Upper lobe of left lung (tissue), 6 donors: ENCODE results near the gene SIX5. TPM values are rescaled to one million over a fixed set of nuclear protein-coding genes. Genes with fewer than 3 reads are reported as not detected.

ENCODE experiments used
- ATAC-seq, 2 donors: fragments of 200-7000 bp; cut with Tn5 transposase; one replicate each; pipeline ENCODE4 v1.9.1; 2022; ENCODE audit warnings: mild to moderate bottlenecking in 2 of 2, moderate library complexity in 2 of 2; ENCODE audit not compliant: low FRiP score in 2 of 2
- DNase-seq, 2 donors: peaks; one replicate each; pipeline ENCODE4 v3.0.0-alpha.2; 2019 to 2020
- H3K27ac ChIP-seq, 4 donors: fragments of 200-600 bp; sonication (generic); one replicate each; pipeline ENCODE4 v1.5.1; 2016 to 2019
- H3K27me3 ChIP-seq, 4 donors: fragments of 200-600 bp; sonication (generic); one replicate each; pipeline ENCODE4 v1.5.1; 2017 to 2019
- H3K36me3 ChIP-seq, 4 donors: fragments of 200-600 bp; sonication (generic); one replicate each; pipeline ENCODE4 v1.5.1; 2016 to 2019
- H3K4me1 ChIP-seq, 4 donors: fragments of 200-600 bp; sonication (generic); one replicate each; pipeline ENCODE4 v1.5.1; 2018 to 2019
- H3K4me3 ChIP-seq, 4 donors: fragments of 200-600 bp; sonication (generic); one replicate each; pipeline ENCODE4 v1.5.1; 2017 to 2019; ENCODE audit warnings: mild to moderate bottlenecking in 2 of 4, moderate library complexity in 1 of 4
- H3K9me3 ChIP-seq, 4 donors: fragments of 200-600 bp; sonication (generic); one replicate each; pipeline ENCODE4 v1.5.1; 2018 to 2019
- CTCF ChIP-seq, 6 experiments: fragments of 450-650 bp in 4 of 6; fragments of 200-600 bp in 2 of 6; sonication (generic) in 2 of 6; IDR thresholded peaks; one replicate each; pipeline ENCODE4 v1.5.1; 2016 to 2019; ENCODE audit warnings: antibody characterized with exemption in 6 of 6
- EP300 ChIP-seq, 4 donors: sonication (generic); formaldehyde crosslinking; IDR thresholded peaks; one replicate each; pipeline ENCODE4 v1.5.1; 2017; ENCODE audit warnings: antibody characterized with exemption in 4 of 4, control low read depth in 2 of 4
- POLR2A ChIP-seq, 4 donors: fragments of 450-650 bp; IDR thresholded peaks; one replicate each; pipeline ENCODE4 v1.5.1; 2016 to 2017; ENCODE audit warnings: antibody characterized with exemption in 4 of 4, mild to moderate bottlenecking in 2 of 4
- POLR2AphosphoS5 ChIP-seq, 2 donors: sonication (generic); formaldehyde crosslinking; IDR thresholded peaks; one replicate each; pipeline ENCODE4 v1.5.1; 2017; ENCODE audit warnings: antibody characterized with exemption in 2 of 2
- WGBS, 2 donors: methylation state at CpG; one replicate each; pipeline ENCODE4 v1.1.5; 2017 to 2018; 5-methylcytosine and 5-hydroxymethylcytosine counted together
- total RNA-seq, 6 donors: library from RNA; depleted of rRNA in 4 of 6; stranded (reverse); fragments of >200 nt in 4 of 6; gene quantifications; one replicate each; pipeline versions ENCODE4 v1.1.0 to v1.2.1, GENCODE V29; 2016 to 2021
- donor health status: DM: no; HTN: no; CAD: no; lungs with moderate emphysema.
- donor health status: DM: no; HTN: yes; CAD: no; lungs with severe emphysema.

SIX5 gene
- total RNA-seq, 6 donors from 2014 or later, result 6.2 to 36.7 (median 17.8) TPM

DNA sequence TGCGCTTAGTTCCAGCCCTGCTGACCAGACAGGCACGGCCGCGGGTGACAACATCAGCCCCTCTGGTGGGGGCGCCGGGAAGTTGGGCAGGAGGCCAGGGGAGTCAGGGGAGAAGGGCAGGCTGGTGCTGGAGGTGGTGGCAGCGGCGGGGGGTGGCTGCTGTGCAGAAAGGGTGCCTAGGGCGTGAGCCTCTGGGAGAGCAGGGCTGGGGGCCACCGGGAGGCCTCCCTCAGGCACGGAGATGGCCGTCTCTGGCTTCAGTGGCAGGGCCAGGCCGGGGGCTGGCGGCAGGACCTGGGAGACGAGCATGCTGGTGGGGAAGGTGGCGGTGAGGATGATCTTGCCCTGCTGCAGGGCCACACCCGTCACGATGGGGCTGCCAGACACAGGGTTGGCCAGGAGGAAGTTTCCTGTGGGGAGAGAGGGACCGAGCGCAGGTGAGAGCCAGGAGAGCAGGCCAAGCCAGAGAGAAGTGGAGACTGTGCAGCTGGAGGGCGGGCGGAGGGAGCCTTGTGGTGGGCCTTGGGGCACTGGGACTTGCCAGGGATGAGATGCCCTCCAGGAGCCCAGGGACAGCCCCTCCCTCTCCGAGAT lies 3.3 kb downstream of the SIX5 start:
- H3K27ac ChIP-seq, result peak overlapping the region in 3 of 4 donors; percentile 95 to 97 (median 95)
- H3K27me3 ChIP-seq, result peaks cover 0 to 3% (median 1%) of the 10 kb centered on the region in 4 donors
- TF ChIP-seq EP300 (IDR thresholded peaks at IDR 0.05) (no peak), CTCF (IDR thresholded peaks at IDR 0.05) (no peak), POLR2AphosphoS5 (IDR thresholded peaks at IDR 0.05) (no peak)
- no peak overlapping the region for H3K4me3 ChIP-seq
- no peaks in the 10 kb centered on the region for H3K36me3 ChIP-seq
- no peaks in the 10 kb centered on the region for H3K9me3 ChIP-seq
- 82 to 84% methylated on average over 18 to 22 of the region's 23 CpGs for WGBS, 2 donors
- no peak for ATAC-seq
- DNase-seq, result peak in 1 of 2 donors; percentile 78
- peaks cover 26 to 65% (median 30%) of the 10 kb centered on the region in 4 donors for H3K4me1 ChIP-seq

DNA sequence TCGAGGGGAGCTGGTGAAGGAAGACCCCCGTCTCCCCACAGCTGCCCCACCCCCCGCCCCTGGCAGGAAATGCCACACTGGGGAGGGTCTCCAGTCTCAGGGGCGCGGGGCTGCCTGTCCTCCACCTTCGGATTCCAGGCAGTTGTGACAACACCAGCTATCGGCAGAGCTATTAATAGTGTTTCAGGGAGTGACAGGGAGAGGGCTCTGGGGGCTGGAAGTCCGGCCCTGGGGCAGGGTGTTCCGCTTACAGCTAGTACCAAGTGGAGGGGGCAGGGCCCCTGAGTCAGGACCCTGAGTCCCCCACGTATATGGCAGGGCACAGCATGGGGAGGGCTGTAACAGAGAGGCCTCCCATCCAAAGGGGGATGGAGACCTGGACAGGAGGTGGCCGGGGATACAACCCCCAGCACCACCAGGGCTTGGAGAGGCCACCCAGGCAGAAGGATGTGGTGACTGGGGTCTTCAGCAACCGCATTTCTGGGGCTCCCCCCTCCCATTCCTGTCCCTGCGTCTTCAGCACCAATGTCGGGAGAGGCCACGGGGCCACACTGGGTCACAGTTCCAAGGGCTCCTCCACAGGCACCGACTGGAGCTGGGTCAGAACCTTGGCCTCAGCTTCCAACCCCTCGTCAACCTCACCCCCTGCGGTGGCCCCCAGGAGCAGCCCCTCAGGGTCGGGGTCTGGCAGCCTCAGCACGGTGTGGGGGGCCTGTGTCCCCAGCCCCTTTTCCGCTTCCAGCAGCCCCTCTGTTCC lies 3.9 kb downstream of the SIX5 start:
- peaks cover 22 to 59% (median 27%) of the 10 kb centered on the region in 4 donors for H3K4me1 ChIP-seq
- no peak for TF ChIP-seq POLR2AphosphoS5 (IDR thresholded peaks at IDR 0.05)
- TF ChIP-seq CTCF (IDR thresholded peaks at IDR 0.05), result no peak
- no peak for TF ChIP-seq EP300 (IDR thresholded peaks at IDR 0.05)
- no peak for TF ChIP-seq POLR2A (IDR thresholded peaks at IDR 0.05)
- ATAC-seq, result no peak
- H3K9me3 ChIP-seq, result no peaks in the 10 kb centered on the region
- no peak overlapping the region for H3K4me3 ChIP-seq
- H3K36me3 ChIP-seq, result no peaks in the 10 kb centered on the region
- WGBS, 2 donors, result 53 to 60% methylated on average over 3 to 21 of the region's 21 CpGs
- peaks cover 0 to 3% (median 1%) of the 10 kb centered on the region in 4 donors for H3K27me3 ChIP-seq
- no peak for DNase-seq
- peak overlapping the region in 2 of 4 donors; percentile 95 to 97 for H3K27ac ChIP-seq

GRCh38 chr19:45764475-45764874 lies 4.6 kb downstream of the SIX5 start:
- WGBS, 2 donors, result 72 to 76% methylated on average over 5 of the region's 6 CpGs
- DNase-seq (no peak), ATAC-seq (no peak)
- no peaks in the 10 kb centered on the region for H3K36me3 ChIP-seq
- no peak for TF ChIP-seq CTCF (IDR thresholded peaks at IDR 0.05)
- H3K27me3 ChIP-seq, result peaks cover 0 to 3% (median 1%) of the 10 kb centered on the region in 4 donors
- H3K4me3 ChIP-seq, result no peak overlapping the region
- H3K9me3 ChIP-seq, result no peaks in the 10 kb centered on the region
- peaks cover 20 to 52% (median 23%) of the 10 kb centered on the region in 4 donors for H3K4me1 ChIP-seq
- H3K27ac ChIP-seq, result no peak overlapping the region

- Histone ChIP-seq H3K9me3 (no peaks in the 10 kb centered on the region), H3K4me1 (peaks cover 20 to 47% (median 23%) of the 10 kb centered on the region in 4 donors), H3K36me3 (no peaks in the 10 kb centered on the region), H3K27me3 (peaks cover 0 to 3% (median 1%) of the 10 kb centered on the region in 4 donors), H3K4me3 (no peak overlapping the region), H3K27ac (no peak overlapping the region)
- DNase-seq, result peak in 1 of 2 donors; percentile 74
- no peak for ATAC-seq
- 54 to 95% methylated on average over 4 to 25 of the region's 27 CpGs for WGBS, 2 donors
- TF ChIP-seq EP300 (IDR thresholded peaks at IDR 0.05), result no peak
- TF ChIP-seq CTCF (IDR thresholded peaks at IDR 0.05), result no peak
- no peak for TF ChIP-seq POLR2AphosphoS5 (IDR thresholded peaks at IDR 0.05)
- TF ChIP-seq POLR2A (IDR thresholded peaks at IDR 0.05), result no peak
These were observed 5.3 kb downstream of the SIX5 start for GRCh38 chr19:45763691-45764294.
